ENCODE results near the gene DTWD2.
"Not testable (repeated sequence)": the region's sequence is repeated elsewhere in the genome, so short reads cannot be mapped to it uniquely, and the experiment has no call there.

Gene DTWD2

GRCh38 chr5:118967059-118967508 lies 21.3 kb downstream of the DTWD2 start:
- Histone ChIP-seq H3K27me3 (ENCODE audit: control insufficient read depth in 1 of 2, insufficient read depth in 2 of 2, low read length in 2 of 2) (no peaks in the 10 kb centered on the region), H3K36me3 (ENCODE audit: insufficient read depth, low read length) (no peaks in the 10 kb centered on the region), H3K9ac (ENCODE audit: low read length) (no peak overlapping the region), H3K4me3 (ENCODE audit: low read depth in 1 of 2, low read length in 2 of 2) (no peak overlapping the region), H3K27ac (ENCODE audit: low read depth, low read length) (no peak overlapping the region), H3K9me3 (ENCODE audit: low read length) (no peaks in the 10 kb centered on the region), H3K4me1 (ENCODE audit: insufficient read depth, low read length) (no peaks in the 10 kb centered on the region)

- no peaks in the 10 kb centered on the region for H3K9me3 ChIP-seq (ENCODE audit: low read length)
- H3K9ac ChIP-seq (ENCODE audit: low read length) = no peak overlapping the region
- H3K36me3 ChIP-seq (ENCODE audit: insufficient read depth, low read length) = no peaks in the 10 kb centered on the region
- no peak overlapping the region for H3K4me3 ChIP-seq (ENCODE audit: low read depth in 1 of 2, low read length in 2 of 2)
- H3K27me3 ChIP-seq (ENCODE audit: control insufficient read depth in 1 of 2, insufficient read depth in 2 of 2, low read length in 2 of 2) = no peaks in the 10 kb centered on the region
- H3K4me1 ChIP-seq (ENCODE audit: insufficient read depth, low read length) = no peaks in the 10 kb centered on the region
- H3K27ac ChIP-seq (ENCODE audit: low read depth, low read length) = no peak overlapping the region
Measured at GRCh38 chr5:118965890-118966289, 22.5 kb downstream of the DTWD2 start.

- H3K36me3 ChIP-seq (ENCODE audit: insufficient read depth, low read length); H3K9ac ChIP-seq (ENCODE audit: low read length); H3K4me1 ChIP-seq (ENCODE audit: insufficient read depth, low read length); H3K27me3 ChIP-seq (ENCODE audit: control insufficient read depth in 1 of 2, insufficient read depth in 2 of 2, low read length in 2 of 2); H3K4me3 ChIP-seq (ENCODE audit: low read depth in 1 of 2, low read length in 2 of 2); H3K9me3 ChIP-seq (ENCODE audit: low read length); H3K27ac ChIP-seq (ENCODE audit: low read depth, low read length): not testable (repeated sequence)
Measured at GRCh38 chr5:118964970-118965369, 23.4 kb downstream of the DTWD2 start.

- H3K4me1 ChIP-seq (ENCODE audit: insufficient read depth, low read length); H3K36me3 ChIP-seq (ENCODE audit: insufficient read depth, low read length); H3K9ac ChIP-seq (ENCODE audit: low read length); H3K4me3 ChIP-seq (ENCODE audit: low read depth in 1 of 2, low read length in 2 of 2); H3K27me3 ChIP-seq (ENCODE audit: control insufficient read depth in 1 of 2, insufficient read depth in 2 of 2, low read length in 2 of 2); H3K27ac ChIP-seq (ENCODE audit: low read depth, low read length); H3K9me3 ChIP-seq (ENCODE audit: low read length): not testable (repeated sequence)
Measured at GRCh38 chr5:118964388-118964787, 24.0 kb downstream of the DTWD2 start.

GRCh38 chr5:118963169-118963568 lies 25.2 kb downstream of the DTWD2 start:
- Histone ChIP-seq H3K36me3 (ENCODE audit: insufficient read depth, low read length) (no peaks in the 10 kb centered on the region), H3K27ac (ENCODE audit: low read depth, low read length) (no peak overlapping the region), H3K4me1 (ENCODE audit: insufficient read depth, low read length) (no peaks in the 10 kb centered on the region), H3K9me3 (ENCODE audit: low read length) (no peaks in the 10 kb centered on the region), H3K27me3 (ENCODE audit: control insufficient read depth in 1 of 2, insufficient read depth in 2 of 2, low read length in 2 of 2) (no peaks in the 10 kb centered on the region), H3K4me3 (ENCODE audit: low read depth in 1 of 2, low read length in 2 of 2) (no peak overlapping the region), H3K9ac (ENCODE audit: low read length) (no peak overlapping the region)

GRCh38 chr5:118960557-118960956 lies 27.8 kb downstream of the DTWD2 start:
- Histone ChIP-seq H3K27ac (ENCODE audit: low read depth, low read length) (no peak overlapping the region), H3K4me1 (ENCODE audit: insufficient read depth, low read length) (no peaks in the 10 kb centered on the region), H3K9ac (ENCODE audit: low read length) (no peak overlapping the region), H3K36me3 (ENCODE audit: insufficient read depth, low read length) (no peaks in the 10 kb centered on the region), H3K9me3 (ENCODE audit: low read length) (no peaks in the 10 kb centered on the region), H3K4me3 (ENCODE audit: low read depth in 1 of 2, low read length in 2 of 2) (no peak overlapping the region), H3K27me3 (ENCODE audit: control insufficient read depth in 1 of 2, insufficient read depth in 2 of 2, low read length in 2 of 2) (no peaks in the 10 kb centered on the region)

- Histone ChIP-seq H3K27me3 (ENCODE audit: control insufficient read depth in 1 of 2, insufficient read depth in 2 of 2, low read length in 2 of 2) (no peaks in the 10 kb centered on the region), H3K27ac (ENCODE audit: low read depth, low read length) (no peak overlapping the region), H3K9me3 (ENCODE audit: low read length) (no peaks in the 10 kb centered on the region), H3K9ac (ENCODE audit: low read length) (no peak overlapping the region), H3K4me3 (ENCODE audit: low read depth in 1 of 2, low read length in 2 of 2) (no peak overlapping the region), H3K36me3 (ENCODE audit: insufficient read depth, low read length) (no peaks in the 10 kb centered on the region), H3K4me1 (ENCODE audit: insufficient read depth, low read length) (no peaks in the 10 kb centered on the region)
Measured at GRCh38 chr5:118956727-118957126, 31.6 kb downstream of the DTWD2 start.

GRCh38 chr5:118953652-118954005 lies 34.7 kb downstream of the DTWD2 start:
- H3K27ac ChIP-seq (ENCODE audit: low read depth, low read length) = no peak overlapping the region
- H3K4me3 ChIP-seq (ENCODE audit: low read depth in 1 of 2, low read length in 2 of 2) = no peak overlapping the region
- H3K27me3 ChIP-seq (ENCODE audit: control insufficient read depth in 1 of 2, insufficient read depth in 2 of 2, low read length in 2 of 2) = no peaks in the 10 kb centered on the region
- H3K9me3 ChIP-seq (ENCODE audit: low read length) = no peaks in the 10 kb centered on the region
- H3K36me3 ChIP-seq (ENCODE audit: insufficient read depth, low read length) = no peaks in the 10 kb centered on the region
- no peak overlapping the region for H3K9ac ChIP-seq (ENCODE audit: low read length)
- H3K4me1 ChIP-seq (ENCODE audit: insufficient read depth, low read length) = no peaks in the 10 kb centered on the region

GRCh38 chr5:118952992-118953651 lies 35.2 kb downstream of the DTWD2 start:
- Histone ChIP-seq H3K4me1 (ENCODE audit: insufficient read depth, low read length) (no peaks in the 10 kb centered on the region), H3K36me3 (ENCODE audit: insufficient read depth, low read length) (no peaks in the 10 kb centered on the region), H3K27me3 (ENCODE audit: control insufficient read depth in 1 of 2, insufficient read depth in 2 of 2, low read length in 2 of 2) (no peaks in the 10 kb centered on the region), H3K9ac (ENCODE audit: low read length) (no peak overlapping the region), H3K9me3 (ENCODE audit: low read length) (no peaks in the 10 kb centered on the region), H3K4me3 (ENCODE audit: low read depth in 1 of 2, low read length in 2 of 2) (no peak overlapping the region), H3K27ac (ENCODE audit: low read depth, low read length) (no peak overlapping the region)

- H3K4me1 ChIP-seq (ENCODE audit: insufficient read depth, low read length); H3K27me3 ChIP-seq (ENCODE audit: control insufficient read depth in 1 of 2, insufficient read depth in 2 of 2, low read length in 2 of 2); H3K4me3 ChIP-seq (ENCODE audit: low read depth in 1 of 2, low read length in 2 of 2); H3K9ac ChIP-seq (ENCODE audit: low read length); H3K27ac ChIP-seq (ENCODE audit: low read depth, low read length); H3K9me3 ChIP-seq (ENCODE audit: low read length); H3K36me3 ChIP-seq (ENCODE audit: insufficient read depth, low read length): not testable (repeated sequence)
Measured at GRCh38 chr5:118952306-118952705, 36.0 kb downstream of the DTWD2 start.

- not testable (repeated sequence) for H3K4me1 ChIP-seq (ENCODE audit: insufficient read depth, low read length); H3K36me3 ChIP-seq (ENCODE audit: insufficient read depth, low read length); H3K4me3 ChIP-seq (ENCODE audit: low read depth in 1 of 2, low read length in 2 of 2); H3K27ac ChIP-seq (ENCODE audit: low read depth, low read length); H3K27me3 ChIP-seq (ENCODE audit: control insufficient read depth in 1 of 2, insufficient read depth in 2 of 2, low read length in 2 of 2); H3K9me3 ChIP-seq (ENCODE audit: low read length); H3K9ac ChIP-seq (ENCODE audit: low read length)
Measured at GRCh38 chr5:118950354-118950753, 38.0 kb downstream of the DTWD2 start.

GRCh38 chr5:118946138-118946800 lies 42.1 kb downstream of the DTWD2 start:
- H3K36me3 ChIP-seq (ENCODE audit: insufficient read depth, low read length) = no peaks in the 10 kb centered on the region
- no peak overlapping the region for H3K4me3 ChIP-seq (ENCODE audit: low read depth in 1 of 2, low read length in 2 of 2)
- H3K9me3 ChIP-seq (ENCODE audit: low read length) = no peaks in the 10 kb centered on the region
- H3K27me3 ChIP-seq (ENCODE audit: control insufficient read depth in 1 of 2, insufficient read depth in 2 of 2, low read length in 2 of 2) = no peaks in the 10 kb centered on the region
- no peak overlapping the region for H3K27ac ChIP-seq (ENCODE audit: low read depth, low read length)
- H3K4me1 ChIP-seq (ENCODE audit: insufficient read depth, low read length) = no peaks in the 10 kb centered on the region
- H3K9ac ChIP-seq (ENCODE audit: low read length) = no peak overlapping the region

All from muscle layer of colon (tissue), 2 donors.